Astrocyte of the spinal cord (primary cell): ENCODE measurements around the gene BPI.
"Not testable (repeated sequence)": the region's sequence is repeated elsewhere in the genome, so short reads cannot be mapped to it uniquely, and the experiment has no call there.

Source experiments
- DNase-seq: peaks from one replicate; pipeline ENCODE4 v3.0.0; 2011; ENCODE audit warnings: low read depth, low spot score
- H3K4me3 ChIP-seq: 2 replicates; pipeline ENCODE4 v1.5.1; 2011; ENCODE audit warnings: low read depth, mild to moderate bottlenecking, low read length, moderate library complexity
- CTCF ChIP-seq: IDR thresholded peaks from 2 replicates; pipeline ENCODE4 v1.5.1; 2012; ENCODE audit warnings: low read depth, mild to moderate bottlenecking, low read length, inconsistent platforms
- in situ Hi-C: cut with HindIII; loops from 2 replicates; pipeline ENCODE4 v1.10.0; 2017; ENCODE audit warnings: low sequenced_read_pairs

Gene BPI

GRCh38 chr20:38303908-38304379, at the start of gene BPI:
Gene BPI, plus strand, starts transcription at chr20:38304156. Its CDS starts 68 bp downstream, at chr20:38304224.
- peak; percentile 64 for DNase-seq
- TF ChIP-seq CTCF, result no peak
- in situ Hi-C loops, result no loop called here
- no peak within 1 kb of the TSS for H3K4me3 ChIP-seq

GRCh38 chr20:38254621-38255020, 49.3 kb upstream of the BPI start:
- H3K4me3 ChIP-seq, in situ Hi-C loops, DNase-seq: not testable (repeated sequence)

GRCh38 chr20:38255393-38255792, 48.6 kb upstream of the BPI start:
- H3K4me3 ChIP-seq, result no peak overlapping the region
- peak; percentile 61 for DNase-seq
- no peak for TF ChIP-seq CTCF
- in situ Hi-C loops, result no loop called here

GRCh38 chr20:38256021-38256420, 47.9 kb upstream of the BPI start:
- in situ Hi-C loops, result no loop called here
- peak; percentile 21 for DNase-seq
- TF ChIP-seq CTCF, result no peak

GRCh38 chr20:38256966-38257365, 47.0 kb upstream of the BPI start:
- DNase-seq, result no peak
- in situ Hi-C loops, result no loop called here
- H3K4me3 ChIP-seq, result no peak overlapping the region
- TF ChIP-seq CTCF, result no peak

More at GRCh38 chr20:38256021-38256420, 47.9 kb upstream of the BPI start:
- no peak overlapping the region for H3K4me3 ChIP-seq

- no peak for TF ChIP-seq CTCF
- DNase-seq, result no peak
- H3K4me3 ChIP-seq, result peak overlapping the region; percentile 67
- in situ Hi-C loops, result no loop called here
Measured at GRCh38 chr20:38258545-38259215, 45.3 kb upstream of the BPI start.

GRCh38 chr20:38260025-38260377, 44.0 kb upstream of the BPI start:
- in situ Hi-C loops, result no loop called here
- peak overlapping the region; percentile 67 for H3K4me3 ChIP-seq
- DNase-seq, result peak; percentile 50
- TF ChIP-seq CTCF, result no peak
